ENCODE measurements around the gene SUFU. TPM values are rescaled to one million over a fixed set of nuclear protein-coding genes. Genes with fewer than 3 reads are reported as not detected.

Gene SUFU
- total RNA-seq, 1 donor from 2014 or later, result 13.5 TPM

DNA sequence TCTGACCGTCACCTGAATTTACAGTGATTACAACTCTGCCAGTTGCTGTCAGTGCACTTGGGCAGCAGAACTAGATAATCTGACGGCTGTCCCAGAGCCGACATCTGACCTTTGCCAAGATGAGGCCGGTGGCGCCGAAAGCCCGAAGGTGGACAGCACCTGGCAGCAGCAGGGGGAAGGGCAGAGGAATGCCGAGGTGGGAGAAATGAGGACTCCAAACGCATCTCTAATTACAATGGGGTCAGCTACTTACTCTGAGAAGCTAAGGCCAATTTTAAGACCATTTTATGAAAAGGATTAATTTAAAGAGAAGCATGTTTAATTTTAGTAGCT is 174.3 kb downstream of the SUFU start:
- ATAC-seq (no peak), DNase-seq (no peak)
- Histone ChIP-seq H3K4me3 (no peak overlapping the region), H3K9me3 (no peaks in the 10 kb centered on the region), H3K36me3 (no peaks in the 10 kb centered on the region), H3K27me3 (no peaks in the 10 kb centered on the region), H3K4me1 (peaks cover 61% of the 10 kb centered on the region), H3K27ac (peak overlapping the region; percentile 89)
- intact Hi-C loops (cut with DNase I), result no loop called here
- no peak for TF ChIP-seq CTCF (IDR thresholded peaks at IDR 0.05)

GRCh38 chr10:102678842-102679289 is 175.1 kb downstream of the SUFU start:
- Histone ChIP-seq H3K4me1 (peaks cover 53% of the 10 kb centered on the region), H3K27ac (peak overlapping the region; percentile 1), H3K9me3 (no peaks in the 10 kb centered on the region), H3K36me3 (no peaks in the 10 kb centered on the region), H3K4me3 (no peak overlapping the region), H3K27me3 (no peaks in the 10 kb centered on the region)
- intact Hi-C loops (cut with DNase I), result no loop called here
- ATAC-seq, result peak; percentile 82
- DNase-seq, result peak; percentile 87
- peak; percentile 68 for TF ChIP-seq CTCF (IDR thresholded peaks at IDR 0.05)

GRCh38 chr10:102679596-102679995 is 175.8 kb downstream of the SUFU start:
- H3K4me1 ChIP-seq, result peaks cover 46% of the 10 kb centered on the region
- intact Hi-C loops (cut with DNase I), result no loop called here
- DNase-seq, result no peak
- no peaks in the 10 kb centered on the region for H3K9me3 ChIP-seq
- ATAC-seq, result no peak
- H3K27me3 ChIP-seq, result no peaks in the 10 kb centered on the region
- H3K27ac ChIP-seq, result no peak overlapping the region
- no peak for TF ChIP-seq CTCF (IDR thresholded peaks at IDR 0.05)
- no peaks in the 10 kb centered on the region for H3K36me3 ChIP-seq
- no peak overlapping the region for H3K4me3 ChIP-seq

DNA sequence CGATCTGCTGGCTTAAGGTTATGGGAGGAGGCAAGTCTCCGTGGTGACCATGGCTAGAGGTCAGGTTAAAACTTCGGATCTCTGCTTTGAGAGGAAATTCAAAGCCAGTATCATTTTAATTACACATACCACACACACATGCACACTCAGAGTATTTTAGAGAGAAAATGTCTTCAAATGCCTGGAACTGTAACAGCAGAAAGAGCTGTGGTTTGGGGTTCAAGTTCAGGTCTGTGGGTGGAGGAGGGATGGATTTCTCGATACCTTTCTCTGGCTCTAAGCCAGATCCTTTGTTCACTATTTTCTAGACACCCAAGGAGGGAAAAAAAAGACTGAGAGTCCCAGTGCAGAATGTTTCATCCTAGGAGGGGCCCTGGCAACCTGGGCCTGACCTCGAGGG is 177.9 kb downstream of the SUFU start:
- no peak overlapping the region for H3K27ac ChIP-seq
- DNase-seq (no peak), ATAC-seq (no peak)
- TF ChIP-seq CTCF (IDR thresholded peaks at IDR 0.05), result no peak
- H3K36me3 ChIP-seq, result peaks cover 8% of the 10 kb centered on the region
- H3K27me3 ChIP-seq, result no peaks in the 10 kb centered on the region
- H3K4me1 ChIP-seq, result peaks cover 25% of the 10 kb centered on the region
- intact Hi-C loops (cut with DNase I), result no loop called here
- no peaks in the 10 kb centered on the region for H3K9me3 ChIP-seq
- no peak overlapping the region for H3K4me3 ChIP-seq

- Histone ChIP-seq H3K4me3 (no peak overlapping the region), H3K27ac (no peak overlapping the region), H3K9me3 (no peaks in the 10 kb centered on the region), H3K27me3 (no peaks in the 10 kb centered on the region), H3K4me1 (peaks cover 18% of the 10 kb centered on the region), H3K36me3 (peaks cover 8% of the 10 kb centered on the region)
- DNase-seq (no peak), ATAC-seq (peak; percentile 62)
- TF ChIP-seq CTCF (IDR thresholded peaks at IDR 0.05), result no peak
- intact Hi-C loops (cut with DNase I), result no loop called here
Observed at GRCh38 chr10:102682416-102682815, 178.6 kb downstream of the SUFU start.

DNA sequence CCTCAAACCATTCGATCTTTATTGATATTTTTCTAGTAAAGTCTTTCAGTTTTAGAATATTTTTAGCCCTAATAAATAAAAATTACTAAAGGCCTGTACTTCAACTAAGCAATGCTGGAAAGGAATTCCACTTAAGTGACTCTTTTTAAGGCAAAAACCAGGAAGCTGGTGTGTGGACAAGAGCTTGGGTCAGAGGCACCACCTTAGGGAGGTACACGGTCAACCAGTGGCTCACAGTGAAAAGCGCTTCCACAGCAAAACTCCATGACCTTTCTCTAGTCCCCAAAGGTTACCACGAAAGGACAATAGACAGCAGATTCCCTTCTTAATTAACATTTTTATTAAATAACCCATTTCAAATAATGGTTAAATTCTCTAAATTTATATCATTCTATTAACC is 179.2 kb downstream of the SUFU start:
- intact Hi-C loops (cut with DNase I), result no loop called here
- no peaks in the 10 kb centered on the region for H3K27me3 ChIP-seq
- no peak overlapping the region for H3K27ac ChIP-seq
- no peak for DNase-seq
- H3K4me1 ChIP-seq, result peaks cover 12% of the 10 kb centered on the region
- peaks cover 8% of the 10 kb centered on the region for H3K36me3 ChIP-seq
- TF ChIP-seq CTCF (IDR thresholded peaks at IDR 0.05), result no peak
- no peak overlapping the region for H3K4me3 ChIP-seq
- H3K9me3 ChIP-seq, result no peaks in the 10 kb centered on the region
- no peak for ATAC-seq
